Endodermal cell (in vitro differentiated cells): Measurements from ENCODE around the gene LAMB4. TPM values are rescaled to one million over a fixed set of nuclear protein-coding genes. Genes with fewer than 3 reads are reported as not detected.

ENCODE experiments used
- DNase-seq: peaks from one replicate; pipeline ENCODE4 v3.0.0-alpha.2; 2017
- H3K27ac ChIP-seq: 2 replicates; pipeline ENCODE4 v1.5.1; 2013; ENCODE audit warnings: mild to moderate bottlenecking, low read depth, low read length, moderate library complexity
- H3K27me3 ChIP-seq: 2 replicates; pipeline ENCODE4 v1.6.1; 2013; ENCODE audit warnings: mild to moderate bottlenecking, low read length, moderate library complexity; ENCODE audit not compliant: insufficient read depth, control insufficient read depth, poor library complexity, severe bottlenecking
- H3K36me3 ChIP-seq: 2 replicates; pipeline ENCODE4 v1.7.0; 2013; ENCODE audit warnings: mild to moderate bottlenecking, low read length, moderate library complexity; ENCODE audit not compliant: control insufficient read depth, insufficient read depth
- H3K4me1 ChIP-seq: one replicate; pipeline ENCODE4 v1.7.0; 2013; ENCODE audit warnings: low read length; ENCODE audit not compliant: control insufficient read depth, insufficient read depth
- H3K4me3 ChIP-seq: 2 replicates; pipeline ENCODE4 v1.5.1; 2013; ENCODE audit warnings: mild to moderate bottlenecking, low read length, moderate library complexity
- H3K9ac ChIP-seq: 2 replicates; pipeline ENCODE4 v1.6.1; 2013; ENCODE audit warnings: mild to moderate bottlenecking, low read length, moderate library complexity; ENCODE audit not compliant: poor library complexity, severe bottlenecking; ENCODE audit errors: extremely low read depth
- H3K9me3 ChIP-seq: 2 replicates; pipeline ENCODE4 v1.6.1; 2013; ENCODE audit warnings: mild to moderate bottlenecking, low read length, moderate library complexity; ENCODE audit not compliant: control insufficient read depth
- H3K27ac Mint-ChIP-seq: 2 replicates; pipeline ENCODE4 v1.8.0; 2020; ENCODE audit warnings: mixed read lengths
- H3K27me3 Mint-ChIP-seq: 2 replicates; pipeline ENCODE4 v1.8.0; 2021; ENCODE audit warnings: mild to moderate bottlenecking, mixed read lengths; ENCODE audit not compliant: insufficient read depth
- H3K36me3 Mint-ChIP-seq: 2 replicates; pipeline ENCODE4 v1.8.0; 2020; ENCODE audit warnings: low read depth, mixed read lengths
- H3K4me1 Mint-ChIP-seq: 2 replicates; pipeline ENCODE4 v1.8.0; 2020; ENCODE audit warnings: mixed read lengths
- H3K4me3 Mint-ChIP-seq: 2 replicates; pipeline ENCODE4 v1.8.0; 2020; ENCODE audit warnings: mild to moderate bottlenecking, moderate library complexity, mixed read lengths
- H3K9me3 Mint-ChIP-seq: 2 replicates; pipeline ENCODE4 v1.8.0; 2020; ENCODE audit warnings: mild to moderate bottlenecking, mixed read lengths
- CTCF ChIP-seq: fragments of 200-600 bp; sonication (generic); conservative IDR thresholded peaks from 2 replicates; pipeline ENCODE4 v1.5.0; 2021; ENCODE audit warnings: antibody characterized with exemption, mild to moderate bottlenecking
- WGBS, 2 experiments: methylation state at CpG; one replicate each; pipeline versions ENCODE4 v1.1.5 to v1.1.7; 2013; ENCODE audit warnings: missing lambda C conversion rate in 2 of 2, mixed read lengths in 1 of 2; ENCODE audit not compliant: insufficient coverage in 1 of 2, insufficient read length in 1 of 2; 5-methylcytosine and 5-hydroxymethylcytosine counted together
- total RNA-seq, 2 donors: library from RNA; stranded (reverse); fragmentation: NEBNext Ultra II Directional in 1 of 2; extraction: Animal tissue kit (Norgen Biotek cat#: 25700) in 1 of 2; gene quantifications; 2 replicates in 1 of 2; 3 replicates in 1 of 2; pipeline ENCODE4 v1.2.1, GENCODE V29; 2021

The LAMB4 gene
- total RNA-seq, 2 donors from 2014 or later = not detected

- Mint-ChIP-seq H3K27ac (no peak overlapping the region), H3K27me3 (no peaks in the 10 kb centered on the region), H3K36me3 (no peaks in the 10 kb centered on the region), H3K9me3 (no peaks in the 10 kb centered on the region), H3K4me1 (peaks cover 28% of the 10 kb centered on the region), H3K4me3 (no peak overlapping the region)
- 92 to 94% methylated on average over 2 to 3 of the region's 3 CpGs for WGBS, 2 experiments
- H3K36me3 ChIP-seq = no peaks in the 10 kb centered on the region
- H3K4me3 ChIP-seq = no peak overlapping the region
- TF ChIP-seq CTCF = no peak
- peaks cover 7% of the 10 kb centered on the region for H3K4me1 ChIP-seq
- H3K27ac ChIP-seq = no peak overlapping the region
- H3K9ac ChIP-seq = no peak overlapping the region
- H3K9me3 ChIP-seq = no peaks in the 10 kb centered on the region
- no peak for DNase-seq
- no peaks in the 10 kb centered on the region for H3K27me3 ChIP-seq
Measured at GRCh38 chr7:108037140-108037539, 93.0 kb downstream of the LAMB4 start.

- Histone ChIP-seq H3K9me3 (no peaks in the 10 kb centered on the region), H3K4me3 (peak overlapping the region; percentile 70), H3K27me3 (no peaks in the 10 kb centered on the region), H3K4me1 (peaks cover 11% of the 10 kb centered on the region), H3K36me3 (no peaks in the 10 kb centered on the region), H3K9ac (no peak overlapping the region), H3K27ac (no peak overlapping the region)
- WGBS, 2 experiments = 43 to 50% methylated on average over 1 to 2 of the region's 2 CpGs
- no peaks in the 10 kb centered on the region for H3K27me3 Mint-ChIP-seq
- peak; percentile 78 for DNase-seq
- peak overlapping the region; percentile 30 for H3K4me3 Mint-ChIP-seq
- no peaks in the 10 kb centered on the region for H3K36me3 Mint-ChIP-seq
- H3K9me3 Mint-ChIP-seq = no peaks in the 10 kb centered on the region
- peak overlapping the region; percentile 93 for H3K27ac Mint-ChIP-seq
- TF ChIP-seq CTCF = no peak
- peaks cover 31% of the 10 kb centered on the region for H3K4me1 Mint-ChIP-seq
Measured at GRCh38 chr7:108034586-108034985, 95.6 kb downstream of the LAMB4 start.

- Histone ChIP-seq H3K36me3 (no peaks in the 10 kb centered on the region), H3K4me1 (peaks cover 11% of the 10 kb centered on the region), H3K9me3 (no peaks in the 10 kb centered on the region), H3K27me3 (no peaks in the 10 kb centered on the region), H3K27ac (no peak overlapping the region), H3K4me3 (peak overlapping the region; percentile 70), H3K9ac (no peak overlapping the region)
- no peaks in the 10 kb centered on the region for H3K9me3 Mint-ChIP-seq
- peak overlapping the region; percentile 30 for H3K4me3 Mint-ChIP-seq
- DNase-seq = no peak
- H3K36me3 Mint-ChIP-seq = no peaks in the 10 kb centered on the region
- H3K4me1 Mint-ChIP-seq = peaks cover 33% of the 10 kb centered on the region
- 86 to 100% methylated on average over 3 to 5 of the region's 5 CpGs for WGBS, 2 experiments
- no peaks in the 10 kb centered on the region for H3K27me3 Mint-ChIP-seq
- no peak for TF ChIP-seq CTCF
- H3K27ac Mint-ChIP-seq = peak overlapping the region; percentile 74
Measured at GRCh38 chr7:108033776-108034497, 96.2 kb downstream of the LAMB4 start.
